SK-N-SH treated with all-trans-retinoic acid at 6 μM for 48 hours (cell line): ENCODE results near the gene ASAP2.

Experiments
- CREB5 ChIP-seq: fragments of 250-450 bp; sonication (Bioruptor Pico); IDR thresholded peaks from 2 replicates; pipeline ENCODE4 v1.5.1; 2020; ENCODE audit warnings: low read depth, mild to moderate bottlenecking, moderate library complexity
- ISL1 ChIP-seq: fragments of 250-450 bp; sonication (Bioruptor Pico); IDR thresholded peaks from 2 replicates; pipeline ENCODE4 v2.1.2; 2022; ENCODE audit warnings: mild to moderate bottlenecking, moderate library complexity
- PATZ1 ChIP-seq: fragments of 250-450 bp; sonication (Bioruptor Pico); IDR thresholded peaks from 2 replicates; pipeline ENCODE4 v1.8.0; 2020; ENCODE audit warnings: mild to moderate bottlenecking, moderate library complexity, borderline replicate concordance
- SNAI2 ChIP-seq: fragments of 250-450 bp; sonication (Bioruptor Pico); IDR thresholded peaks from 2 replicates; pipeline ENCODE4 v1.5.0; 2020; ENCODE audit warnings: mild to moderate bottlenecking, moderate library complexity
- ZNF8 ChIP-seq: fragments of 450-650 bp; formaldehyde crosslinking; IDR thresholded peaks from 2 replicates; pipeline ENCODE4 v1.5.0; 2020; ENCODE audit warnings: mild to moderate bottlenecking, moderate library complexity

GRCh38 chr2:9214873-9215272 lies 8.3 kb downstream of the ASAP2 start:
- TF ChIP-seq CREB5 (CRISPR knock-in tag) (no peak), ZNF8 (CRISPR knock-in tag) (no peak), ISL1 (no peak), PATZ1 (no peak), SNAI2 (no peak)
